NCI-H524 treated with DMSO at 0.1 percent for 48 hours (cell line): ENCODE results near the gene ZXDC.

Source experiments
- DNase-seq: peaks from one replicate; lab custom pipeline; 2025; lab: John Stamatoyannopoulos, UW

The ZXDC gene

DNA sequence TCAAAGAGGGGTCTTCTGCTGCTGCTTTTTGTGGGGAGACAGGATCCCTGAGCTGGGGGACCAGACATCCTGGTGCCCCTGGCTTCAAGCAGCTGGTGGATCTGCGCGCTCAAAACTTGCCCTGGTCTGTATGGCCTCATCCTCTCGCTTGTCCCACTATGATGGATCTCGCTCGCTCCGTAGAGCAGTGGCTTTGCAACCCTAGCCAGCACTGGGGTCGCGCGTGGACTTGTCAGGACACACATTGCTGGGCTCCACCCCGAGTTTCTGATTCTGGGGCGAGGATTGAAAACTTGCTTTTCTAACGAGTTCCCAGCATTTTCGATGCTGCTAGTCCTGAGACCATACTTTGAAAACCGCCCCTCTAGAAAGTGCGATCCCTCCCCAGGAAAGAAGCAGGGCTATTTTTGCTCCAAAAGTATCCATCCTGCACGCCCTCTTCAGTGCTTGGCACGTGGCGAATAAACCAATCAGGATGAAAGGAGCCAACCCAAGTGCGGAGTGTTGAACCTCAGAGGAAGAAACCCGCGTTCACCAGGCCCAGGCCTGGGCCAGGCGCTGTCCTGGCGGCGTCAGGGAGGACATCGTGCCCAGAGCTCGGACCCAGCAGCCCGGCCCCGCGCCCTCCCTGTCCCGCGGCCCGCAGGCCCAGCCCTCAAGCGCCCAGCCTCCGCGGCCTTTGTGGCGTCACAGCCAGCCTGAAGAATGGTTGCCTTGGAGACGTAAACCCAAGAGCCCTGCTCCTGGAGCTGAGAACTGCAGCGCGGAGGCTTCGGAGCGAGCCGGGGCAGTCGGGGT, 81.3 kb downstream of the ZXDC start, which contains the start of gene CFAP100:
CFAP100 (plus strand) TSS at position 731 of the 798 bp plus-strand sequence. CDS start 1,092 bp downstream, outside the sequence.
- DNase-seq: no peak

DNA sequence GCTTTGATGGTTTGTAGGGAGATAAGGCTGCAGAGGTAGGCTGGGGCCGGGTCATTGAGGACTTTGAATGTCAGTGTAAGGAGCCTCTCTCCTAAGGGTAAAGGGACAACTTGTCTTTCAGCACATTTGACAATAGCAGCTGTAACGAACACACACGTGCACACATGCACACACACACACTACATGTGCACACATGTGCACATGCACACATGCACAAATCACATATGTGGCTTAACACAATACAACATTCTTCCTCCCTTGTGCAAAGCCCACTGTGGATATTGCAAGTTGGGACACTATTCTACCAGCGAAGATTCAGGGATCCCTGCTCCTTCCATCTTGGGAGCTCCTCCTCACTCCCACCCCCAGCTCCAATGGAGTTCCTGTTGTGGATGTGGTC, 82.1 kb downstream of the ZXDC start:
- no peak for DNase-seq

DNA sequence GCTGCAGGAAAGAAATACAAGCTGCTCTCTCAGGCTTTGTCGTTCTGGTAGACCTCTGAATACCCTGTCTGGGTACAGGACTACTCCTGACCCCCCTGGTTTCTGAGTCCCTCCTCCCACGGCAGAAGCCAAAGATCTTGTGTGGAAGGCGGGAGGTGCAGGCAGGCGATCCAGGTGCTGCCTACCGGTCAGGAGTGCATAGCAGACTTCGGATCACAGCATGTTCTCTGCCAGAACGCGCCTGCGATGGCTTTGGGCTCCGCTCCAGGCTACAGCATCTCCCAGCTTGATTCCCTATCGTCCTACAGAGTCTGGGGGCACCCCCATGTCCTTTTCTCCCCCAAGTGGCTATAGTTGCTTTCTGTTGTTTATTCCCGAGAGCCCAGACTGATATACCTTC, 83.4 kb downstream of the ZXDC start:
- DNase-seq: no peak

DNA sequence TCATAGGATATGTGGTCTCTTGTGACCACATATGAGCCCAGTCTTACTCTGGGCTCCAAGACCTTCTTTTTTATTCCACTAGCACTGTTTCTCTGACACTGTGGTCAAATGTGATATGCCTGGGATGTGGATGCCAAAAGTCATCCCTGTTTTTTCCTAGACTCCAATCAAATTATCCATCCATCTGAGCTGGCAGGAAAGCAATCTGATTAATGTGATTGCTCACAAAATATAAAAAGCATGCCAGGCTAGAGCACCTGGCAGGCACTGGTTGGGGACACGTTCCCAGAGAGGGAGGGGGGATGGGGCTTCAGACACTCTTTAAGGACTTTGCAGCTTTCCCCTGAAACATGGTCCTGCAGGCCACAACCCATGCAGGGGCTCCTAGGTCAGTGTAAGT, 84.1 kb downstream of the ZXDC start:
- DNase-seq: no peak

DNA sequence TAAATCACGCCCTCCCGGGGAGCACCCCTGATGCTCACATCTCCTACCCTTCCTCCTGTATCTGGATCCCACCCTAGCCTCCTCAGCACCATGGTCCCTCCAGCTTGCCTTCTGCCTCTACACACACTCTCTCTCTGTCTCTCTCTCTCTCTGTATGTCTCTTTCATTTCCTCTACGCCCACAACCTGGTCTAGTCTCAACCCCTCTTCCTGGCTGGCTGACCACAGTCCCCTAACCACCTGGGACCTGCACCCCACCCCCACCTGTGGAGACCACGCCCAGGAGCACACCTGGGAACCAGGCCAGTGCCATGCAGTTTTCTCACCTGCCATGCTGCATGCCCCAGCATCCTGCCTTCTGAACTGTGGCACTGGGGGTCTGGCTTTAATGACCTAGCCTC, 84.9 kb downstream of the ZXDC start:
- DNase-seq: no peak

DNA sequence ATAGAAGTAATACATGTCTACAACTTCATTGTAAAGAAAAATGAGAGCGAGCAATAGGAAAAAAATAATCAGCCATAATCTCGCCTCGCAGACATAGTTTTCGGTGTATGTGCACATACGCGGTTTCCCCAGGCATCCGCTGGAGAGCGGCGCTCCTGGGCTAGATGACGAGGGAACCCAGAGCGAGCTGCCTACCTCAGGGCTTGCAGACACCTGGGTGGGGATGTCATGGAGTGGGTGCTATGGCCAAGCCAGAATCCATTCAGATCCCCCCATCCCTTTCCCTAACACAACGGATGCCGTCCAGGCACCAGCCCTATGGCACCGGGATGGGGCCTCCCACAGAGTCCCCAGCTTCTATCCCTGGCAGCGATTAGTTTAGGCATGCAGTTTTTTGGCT, 85.5 kb downstream of the ZXDC start:
- no peak for DNase-seq

DNA sequence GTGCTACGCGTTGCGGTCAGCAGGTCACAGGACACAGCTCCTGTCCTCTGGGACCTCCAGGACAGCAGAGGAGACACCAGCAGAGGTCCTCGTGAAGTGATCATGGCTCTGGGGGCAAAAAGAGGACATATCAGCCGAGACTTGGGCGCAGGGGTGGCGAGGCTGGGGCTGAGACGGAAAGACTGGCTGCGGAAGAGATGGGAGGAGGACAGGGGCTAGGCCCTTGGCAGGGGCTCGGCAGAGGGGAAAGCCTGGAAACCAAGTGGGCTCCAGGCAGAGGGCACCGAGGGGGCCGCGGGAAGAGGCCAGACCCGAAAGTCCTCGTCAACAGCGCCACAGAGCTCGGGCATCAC, 85.9 kb downstream of the ZXDC start:
- no peak for DNase-seq

DNA sequence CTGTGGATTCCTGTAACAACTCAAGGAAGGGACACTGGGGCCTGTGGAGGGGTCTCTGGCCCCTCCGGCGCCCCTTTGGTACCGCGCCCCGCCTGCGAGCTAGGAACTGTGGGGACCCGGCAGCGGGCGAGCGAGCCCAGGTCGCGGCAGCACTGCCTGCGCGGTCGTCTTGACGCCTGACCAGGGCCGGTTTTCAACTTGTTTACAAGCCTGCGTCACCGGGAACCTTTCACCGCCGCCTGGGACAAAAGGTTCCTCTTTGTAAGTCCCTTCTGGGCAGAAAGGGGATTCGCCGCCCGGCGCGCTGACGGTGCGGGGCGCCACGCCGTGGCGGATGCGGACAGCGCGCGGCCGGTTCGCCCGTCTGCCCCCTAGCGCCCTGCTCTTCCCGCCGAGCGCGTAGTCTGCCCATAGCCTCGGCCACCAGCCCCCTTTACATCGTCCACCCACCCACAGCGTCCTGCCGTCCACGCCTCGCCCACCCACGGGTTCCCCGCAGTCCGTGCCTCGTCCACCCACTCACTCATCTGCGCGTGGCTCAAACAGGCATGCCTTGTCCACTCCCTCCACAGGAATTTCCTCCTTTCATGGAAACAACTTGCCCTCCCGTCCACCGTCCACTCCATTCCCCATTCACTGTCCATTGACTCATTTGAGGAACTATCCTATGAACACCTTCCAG, 86.4 kb downstream of the ZXDC start:
- no peak for DNase-seq
